Neural cell (in vitro differentiated cells): Measurements from ENCODE around the gene CPA5. TPM values are rescaled to one million over a fixed set of nuclear protein-coding genes. Genes with fewer than 3 reads are reported as not detected.

ENCODE experiments used
- H2AFZ ChIP-seq: fragments of 200-600, 300-800 bp; sonication (generic), shearing (Covaris generic); 2 replicates; pipeline ENCODE4 v1.6.0; 2014; ENCODE audit warnings: low read depth, mild to moderate bottlenecking, antibody characterized with exemption, low read length, moderate library complexity
- H3F3A ChIP-seq: fragments of 200-600 bp; shearing (Covaris generic); 2 replicates; pipeline ENCODE4 v1.6.1; 2016; ENCODE audit warnings: mild to moderate bottlenecking, moderate library complexity, mixed read lengths, antibody characterized with exemption, low read length; ENCODE audit not compliant: insufficient read depth, poor library complexity, severe bottlenecking
- H3K27ac ChIP-seq: fragments of 200-600, 300-800 bp; sonication (generic), shearing (Covaris generic); 2 replicates; pipeline ENCODE4 v1.5.1; 2014; ENCODE audit warnings: mild to moderate bottlenecking, low read length, moderate library complexity
- H3K27me3 ChIP-seq: fragments of 300-800, 200-600 bp; sonication (generic), shearing (Covaris generic); 2 replicates; pipeline ENCODE4 v1.6.0; 2014; ENCODE audit warnings: mild to moderate bottlenecking, low read depth, low read length, moderate library complexity; ENCODE audit not compliant: insufficient read depth
- H3K36me3 ChIP-seq: fragments of 300-800, 200-600 bp; sonication (generic), shearing (Covaris generic); 2 replicates; pipeline ENCODE4 v1.5.1; 2014; ENCODE audit warnings: mild to moderate bottlenecking, antibody characterized with exemption, low read length, moderate library complexity; ENCODE audit not compliant: insufficient read depth
- H3K4me2 ChIP-seq: fragments of 300-800, 200-600 bp; sonication (generic), shearing (Covaris generic); 2 replicates; pipeline ENCODE4 v1.6.0; 2014; ENCODE audit warnings: mild to moderate bottlenecking, low read length
- H3K4me3 ChIP-seq: fragments of 300-800, 200-600 bp; sonication (generic), shearing (Covaris generic); 2 replicates; pipeline ENCODE4 v1.5.1; 2014; ENCODE audit warnings: mild to moderate bottlenecking, low read length, moderate library complexity
- H3K79me2 ChIP-seq: fragments of 200-600 bp; shearing (Covaris generic); replicated peaks from 2 replicates; pipeline ENCODE4 v1.6.0; 2014; ENCODE audit warnings: mild to moderate bottlenecking, low read length, moderate library complexity; ENCODE audit not compliant: insufficient read depth
- H3K9ac ChIP-seq: fragments of 300-800, 200-600 bp; sonication (generic), shearing (Covaris generic); 2 replicates; pipeline ENCODE4 v1.6.1; 2016; ENCODE audit warnings: mild to moderate bottlenecking, low read length, mixed read lengths
- H3K9me2 ChIP-seq: fragments of 200-600 bp; shearing (Covaris generic); 2 replicates; pipeline ENCODE4 v1.6.1; 2016; ENCODE audit warnings: mild to moderate bottlenecking, low read length, mixed read lengths; ENCODE audit not compliant: insufficient read depth
- H3K9me3 ChIP-seq: fragments of 200-600, 300-800 bp; sonication (generic), shearing (Covaris generic); 2 replicates; pipeline ENCODE4 v1.6.1; 2016; ENCODE audit warnings: mild to moderate bottlenecking, mixed run types, low read length, moderate library complexity, mixed read lengths
- H4K20me1 ChIP-seq: fragments of 200-600 bp; shearing (Covaris generic); 2 replicates; pipeline ENCODE4 v1.6.1; 2016; ENCODE audit warnings: mild to moderate bottlenecking, mixed run types; ENCODE audit not compliant: insufficient read depth
- EP300 ChIP-seq: fragments of 450-650 bp; conservative IDR thresholded peaks from 2 replicates; pipeline ENCODE4 v1.6.1; 2014; ENCODE audit warnings: antibody characterized with exemption, mild to moderate bottlenecking, moderate library complexity; ENCODE audit not compliant: poor library complexity, severe bottlenecking
- EZH2 ChIP-seq: fragments of 200-600, 300-800 bp; shearing (Covaris generic), sonication (generic); IDR thresholded peaks from 2 replicates; pipeline ENCODE4 v1.6.1; 2014; ENCODE audit warnings: antibody characterized with exemption, low read length, borderline replicate concordance, mild to moderate bottlenecking; ENCODE audit not compliant: insufficient read depth, poor library complexity, severe bottlenecking
- MXI1 ChIP-seq: fragments of 450-650 bp; conservative IDR thresholded peaks from 2 replicates; pipeline ENCODE4 v1.6.1; 2014; ENCODE audit warnings: antibody characterized with exemption, mild to moderate bottlenecking; ENCODE audit not compliant: poor library complexity, severe bottlenecking
- POLR2AphosphoS5 ChIP-seq: IDR thresholded peaks from 2 replicates; pipeline ENCODE4 v1.6.1; 2012
- RAD21 ChIP-seq: fragments of 450-650 bp; conservative IDR thresholded peaks from 2 replicates; pipeline ENCODE4 v1.6.1; 2014; ENCODE audit warnings: antibody characterized with exemption, mild to moderate bottlenecking, moderate library complexity
- SMC3 ChIP-seq: fragments of 450-650 bp; conservative IDR thresholded peaks from 2 replicates; pipeline ENCODE4 v1.6.1; 2014; ENCODE audit warnings: antibody characterized with exemption, mild to moderate bottlenecking, moderate library complexity; ENCODE audit not compliant: poor library complexity
- TAF1 ChIP-seq: IDR thresholded peaks from 2 replicates; pipeline ENCODE4 v1.6.1; 2012; ENCODE audit warnings: low read depth
- polyA plus RNA-seq: library from polyadenylated mRNA; depleted of rRNA; stranded (reverse); fragments of >200 nt; gene quantifications from 2 replicates; pipeline ENCODE4 v1.2.3, GENCODE V29; 2014
- TF ChIP-seq, protein P1 (sequence below): fragments of 450-650 bp; IDR thresholded peaks from 2 replicates; pipeline ENCODE4 v1.5.1; 2014; ENCODE audit warnings: antibody characterized with exemption, mild to moderate bottlenecking, moderate library complexity; ENCODE audit not compliant: poor library complexity, severe bottlenecking
- TF ChIP-seq, protein P2 (sequence below): IDR thresholded peaks from 2 replicates; pipeline ENCODE4 v1.6.1; 2012; ENCODE audit warnings: borderline replicate concordance

CPA5 gene
- polyA plus RNA-seq, 1 donor from 2014 or later: not detected

DNA sequence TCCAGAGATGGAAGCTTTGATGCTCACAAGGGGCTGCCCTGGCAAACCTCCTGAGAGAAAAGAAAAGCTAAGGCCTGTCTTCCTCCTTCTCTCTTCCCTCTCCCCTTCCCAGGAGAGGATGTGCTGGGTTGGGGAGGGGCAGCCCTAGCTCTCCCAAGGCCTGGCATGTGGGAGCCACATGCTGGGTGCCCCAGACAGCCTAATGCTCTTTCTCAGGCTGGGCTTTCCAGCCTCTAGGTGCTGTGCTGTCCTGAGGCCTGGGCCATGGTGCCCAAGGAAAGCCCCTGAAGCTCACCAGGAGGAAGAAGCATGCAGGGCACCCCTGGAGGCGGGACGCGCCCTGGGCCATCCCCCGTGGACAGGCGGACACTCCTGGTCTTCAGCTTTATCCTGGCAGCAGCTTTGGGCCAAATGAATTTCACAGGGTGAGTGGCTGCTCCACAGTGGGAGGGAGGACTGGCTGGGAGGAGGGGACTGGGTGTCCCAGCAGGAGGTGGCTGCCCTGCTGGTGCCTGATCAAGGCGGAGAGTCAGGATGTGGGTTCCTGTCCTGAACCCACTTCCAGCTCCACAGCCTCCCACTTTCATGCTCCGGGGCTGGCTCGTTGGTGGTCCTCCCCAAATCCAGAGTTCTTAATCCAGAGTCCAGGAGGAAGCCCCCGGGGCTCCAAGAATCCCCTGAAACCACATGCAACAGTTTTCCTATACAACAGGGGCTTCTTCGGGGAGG is 1.7 kb downstream of the CPA5 start:
- H3K79me2 ChIP-seq: no peaks in the 10 kb centered on the region
- no peak overlapping the region for H2AFZ ChIP-seq
- no peak overlapping the region for H3K4me3 ChIP-seq
- peak overlapping the region; percentile 55 for H3K9ac ChIP-seq
- no peak for TF ChIP-seq RAD21
- no peak for TF ChIP-seq POLR2AphosphoS5
- no peak for TF ChIP-seq TAF1
- TF ChIP-seq MXI1: no peak
- TF ChIP-seq, protein P1, sequence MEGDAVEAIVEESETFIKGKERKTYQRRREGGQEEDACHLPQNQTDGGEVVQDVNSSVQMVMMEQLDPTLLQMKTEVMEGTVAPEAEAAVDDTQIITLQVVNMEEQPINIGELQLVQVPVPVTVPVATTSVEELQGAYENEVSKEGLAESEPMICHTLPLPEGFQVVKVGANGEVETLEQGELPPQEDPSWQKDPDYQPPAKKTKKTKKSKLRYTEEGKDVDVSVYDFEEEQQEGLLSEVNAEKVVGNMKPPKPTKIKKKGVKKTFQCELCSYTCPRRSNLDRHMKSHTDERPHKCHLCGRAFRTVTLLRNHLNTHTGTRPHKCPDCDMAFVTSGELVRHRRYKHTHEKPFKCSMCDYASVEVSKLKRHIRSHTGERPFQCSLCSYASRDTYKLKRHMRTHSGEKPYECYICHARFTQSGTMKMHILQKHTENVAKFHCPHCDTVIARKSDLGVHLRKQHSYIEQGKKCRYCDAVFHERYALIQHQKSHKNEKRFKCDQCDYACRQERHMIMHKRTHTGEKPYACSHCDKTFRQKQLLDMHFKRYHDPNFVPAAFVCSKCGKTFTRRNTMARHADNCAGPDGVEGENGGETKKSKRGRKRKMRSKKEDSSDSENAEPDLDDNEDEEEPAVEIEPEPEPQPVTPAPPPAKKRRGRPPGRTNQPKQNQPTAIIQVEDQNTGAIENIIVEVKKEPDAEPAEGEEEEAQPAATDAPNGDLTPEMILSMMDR: no peak
- TF ChIP-seq, protein P2, sequence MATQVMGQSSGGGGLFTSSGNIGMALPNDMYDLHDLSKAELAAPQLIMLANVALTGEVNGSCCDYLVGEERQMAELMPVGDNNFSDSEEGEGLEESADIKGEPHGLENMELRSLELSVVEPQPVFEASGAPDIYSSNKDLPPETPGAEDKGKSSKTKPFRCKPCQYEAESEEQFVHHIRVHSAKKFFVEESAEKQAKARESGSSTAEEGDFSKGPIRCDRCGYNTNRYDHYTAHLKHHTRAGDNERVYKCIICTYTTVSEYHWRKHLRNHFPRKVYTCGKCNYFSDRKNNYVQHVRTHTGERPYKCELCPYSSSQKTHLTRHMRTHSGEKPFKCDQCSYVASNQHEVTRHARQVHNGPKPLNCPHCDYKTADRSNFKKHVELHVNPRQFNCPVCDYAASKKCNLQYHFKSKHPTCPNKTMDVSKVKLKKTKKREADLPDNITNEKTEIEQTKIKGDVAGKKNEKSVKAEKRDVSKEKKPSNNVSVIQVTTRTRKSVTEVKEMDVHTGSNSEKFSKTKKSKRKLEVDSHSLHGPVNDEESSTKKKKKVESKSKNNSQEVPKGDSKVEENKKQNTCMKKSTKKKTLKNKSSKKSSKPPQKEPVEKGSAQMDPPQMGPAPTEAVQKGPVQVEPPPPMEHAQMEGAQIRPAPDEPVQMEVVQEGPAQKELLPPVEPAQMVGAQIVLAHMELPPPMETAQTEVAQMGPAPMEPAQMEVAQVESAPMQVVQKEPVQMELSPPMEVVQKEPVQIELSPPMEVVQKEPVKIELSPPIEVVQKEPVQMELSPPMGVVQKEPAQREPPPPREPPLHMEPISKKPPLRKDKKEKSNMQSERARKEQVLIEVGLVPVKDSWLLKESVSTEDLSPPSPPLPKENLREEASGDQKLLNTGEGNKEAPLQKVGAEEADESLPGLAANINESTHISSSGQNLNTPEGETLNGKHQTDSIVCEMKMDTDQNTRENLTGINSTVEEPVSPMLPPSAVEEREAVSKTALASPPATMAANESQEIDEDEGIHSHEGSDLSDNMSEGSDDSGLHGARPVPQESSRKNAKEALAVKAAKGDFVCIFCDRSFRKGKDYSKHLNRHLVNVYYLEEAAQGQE: no peak
- no peak for TF ChIP-seq EZH2
- TF ChIP-seq EP300: no peak
- TF ChIP-seq SMC3: no peak
- no peaks in the 10 kb centered on the region for H3K36me3 ChIP-seq
- H4K20me1 ChIP-seq: no peaks in the 10 kb centered on the region
- no peak overlapping the region for H3K4me2 ChIP-seq
- H3K27me3 ChIP-seq: no peaks in the 10 kb centered on the region
- H3K27ac ChIP-seq: peak overlapping the region; percentile 81
- no peaks in the 10 kb centered on the region for H3K9me2 ChIP-seq
- H3K9me3 ChIP-seq: no peaks in the 10 kb centered on the region
- H3F3A ChIP-seq: no peaks in the 10 kb centered on the region

DNA sequence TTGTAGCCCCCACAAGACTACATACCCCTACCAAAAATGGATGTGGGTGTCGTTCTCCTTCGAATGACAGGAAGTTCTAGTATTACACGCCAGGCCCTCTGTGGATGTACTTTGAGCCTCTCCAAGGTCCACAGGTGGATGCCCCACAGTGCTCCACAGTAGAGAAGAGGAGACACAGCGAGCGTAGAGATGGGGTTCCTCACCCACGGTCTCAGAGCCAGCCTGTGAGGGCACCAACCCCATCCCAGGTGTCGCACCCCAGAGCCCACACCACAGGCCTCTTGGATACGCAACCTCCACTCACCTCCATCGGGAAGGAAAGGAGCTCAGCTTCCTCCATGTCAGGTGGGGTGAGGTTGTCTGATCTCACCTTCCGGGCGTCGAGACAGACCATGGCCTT is 2.3 kb downstream of the CPA5 start:
- peaks cover 3% of the 10 kb centered on the region for H3F3A ChIP-seq
- H3K27me3 ChIP-seq: no peaks in the 10 kb centered on the region
- no peaks in the 10 kb centered on the region for H3K79me2 ChIP-seq
- no peaks in the 10 kb centered on the region for H3K9me2 ChIP-seq
- no peak overlapping the region for H3K9ac ChIP-seq
- no peak overlapping the region for H2AFZ ChIP-seq
- peak overlapping the region; percentile 81 for H3K27ac ChIP-seq
- H3K9me3 ChIP-seq: no peaks in the 10 kb centered on the region
- no peak overlapping the region for H3K4me2 ChIP-seq
- no peaks in the 10 kb centered on the region for H3K36me3 ChIP-seq
- H3K4me3 ChIP-seq: no peak overlapping the region
- TF ChIP-seq TAF1 (no peak), RAD21 (no peak), EP300 (no peak), SMC3 (no peak), MXI1 (no peak), POLR2AphosphoS5 (no peak), EZH2 (no peak)
- TF ChIP-seq, protein P1: no peak
- TF ChIP-seq, protein P2: no peak
- H4K20me1 ChIP-seq: no peaks in the 10 kb centered on the region
